GM19397 (cell line): ENCODE measurements around the gene POLR3GL.

Experiments used
- ATAC-seq: cut with Tn5 transposase; IDR thresholded peaks from one replicate; pipeline ENCODE4 v1.9.1; 2021; ENCODE audit warnings: mild to moderate bottlenecking, moderate library complexity; ENCODE audit not compliant: unreplicated experiment

The POLR3GL gene

GRCh38 chr1:145991735-145992412 is 27.4 kb downstream of the POLR3GL start:
- ATAC-seq = no peak

- no peak for ATAC-seq
These were observed 28.0 kb downstream of the POLR3GL start for GRCh38 chr1:145992502-145992936.

- no peak for ATAC-seq
These were observed 28.6 kb downstream of the POLR3GL start for GRCh38 chr1:145992958-145993617.

- no peak for ATAC-seq
These were observed 29.3 kb downstream of the POLR3GL start for GRCh38 chr1:145993618-145994390.

- no peak for ATAC-seq
These were observed 30.1 kb downstream of the POLR3GL start for GRCh38 chr1:145994391-145995120.

GRCh38 chr1:145995148-145995881 is 30.8 kb downstream of the POLR3GL start:
- ATAC-seq = no peak

GRCh38 chr1:145995964-145996432 is 31.5 kb downstream of the POLR3GL start:
- ATAC-seq = no peak

- peak; percentile 94 for ATAC-seq
These were observed 32.0 kb downstream of the POLR3GL start, which contains the start of gene TXNIP for GRCh38 chr1:145996433-145997015. Gene TXNIP, minus strand, starts transcription at chr1:145996579. Its CDS starts 313 bp downstream, at chr1:145996266.

- ATAC-seq = peak; percentile 42
These were observed 32.7 kb downstream of the POLR3GL start for GRCh38 chr1:145997016-145997717.

- ATAC-seq = no peak
These were observed 33.2 kb downstream of the POLR3GL start for GRCh38 chr1:145997718-145998023.

- ATAC-seq = no peak
These were observed 35.0 kb downstream of the POLR3GL start for GRCh38 chr1:145999321-146000024.

- no peak for ATAC-seq
These were observed 37.2 kb downstream of the POLR3GL start for GRCh38 chr1:146001709-146002108.

- ATAC-seq = no peak
These were observed 43.1 kb downstream of the POLR3GL start for GRCh38 chr1:146007489-146008133.

GRCh38 chr1:146010126-146010738 is 45.7 kb downstream of the POLR3GL start:
- no peak for ATAC-seq

GRCh38 chr1:146012703-146013558 is 48.4 kb downstream of the POLR3GL start:
- no peak for ATAC-seq

GRCh38 chr1:146013559-146013922 is 49.1 kb downstream of the POLR3GL start:
- no peak for ATAC-seq

- no peak for ATAC-seq
These were observed 52.4 kb downstream of the POLR3GL start for GRCh38 chr1:146016891-146017290.
